PC-3 (cell line): ENCODE results near the gene BTBD6. TPM values are rescaled to one million over a fixed set of nuclear protein-coding genes. Genes with fewer than 3 reads are reported as not detected.

ENCODE experiments used
- ATAC-seq: fragments of 200-7000 bp; cut with Tn5 transposase; 2 replicates; pipeline ENCODE4 v1.9.1; 2020; ENCODE audit warnings: mild to moderate bottlenecking, moderate library complexity
- BruUV-seq: library from RNA; stranded (reverse); fragments of 400-500 nt; replicated peaks from 2 replicates; lab custom pipeline; 2021; lab: Mats Ljungman, UMichigan
- CTCF ChIA-PET: fragments of 300-600 bp; sonication (Branson Sonifier 250); formaldehyde crosslinking; loops from one replicate; lab custom pipeline; 2022; ENCODE audit warnings: antibody characterized with exemption; lab: Charles Lee
- POLR2A ChIA-PET: fragments of 300-600 bp; sonication (Branson Sonifier 250); formaldehyde crosslinking; loops from one replicate; lab custom pipeline; 2022; ENCODE audit warnings: antibody characterized with exemption; ENCODE audit not compliant: unreplicated experiment; lab: Charles Lee
- DNase-seq: peaks from one replicate; pipeline ENCODE4 v3.0.0-alpha.2; 2015
- H2AFZ ChIP-seq: fragments of 300-600 bp; sonication (generic); 2 replicates; pipeline ENCODE4 v1.6.0; 2016; ENCODE audit warnings: antibody characterized with exemption, low read length
- H3F3A ChIP-seq: fragments of 300-600 bp; sonication (generic); one replicate; pipeline ENCODE4 v1.6.0; 2017; ENCODE audit warnings: antibody characterized with exemption, low read length, control low read depth, mild to moderate bottlenecking; ENCODE audit not compliant: unreplicated experiment
- H3K27ac ChIP-seq: fragments of 300-600 bp; sonication (generic); 2 replicates; pipeline ENCODE4 v1.5.1; 2016; ENCODE audit warnings: mild to moderate bottlenecking, low read length
- H3K27me3 ChIP-seq: fragments of 300-600 bp; sonication (generic); 2 replicates; pipeline ENCODE4 v1.6.1; 2016; ENCODE audit warnings: low read length, mixed read lengths
- H3K36me3 ChIP-seq: fragments of 300-600 bp; sonication (generic); 2 replicates; pipeline ENCODE4 v1.6.1; 2016; ENCODE audit warnings: low read depth, mixed run types, low read length, mixed read lengths
- H3K4me1 ChIP-seq: fragments of 300-600 bp; sonication (generic); 2 replicates; pipeline ENCODE4 v1.5.1; 2016; ENCODE audit warnings: low read length; ENCODE audit not compliant: insufficient read depth
- H3K4me2 ChIP-seq: fragments of 300-600 bp; sonication (generic); 2 replicates; pipeline ENCODE4 v1.6.0; 2016; ENCODE audit warnings: low read length
- H3K4me3 ChIP-seq: fragments of 300-600 bp; sonication (generic); 2 replicates; pipeline ENCODE4 v1.5.1; 2016; ENCODE audit warnings: mild to moderate bottlenecking, low read length, mixed read lengths
- H3K79me2 ChIP-seq: fragments of 300-600 bp; sonication (generic); 2 replicates; pipeline ENCODE4 v1.6.1; 2017; ENCODE audit warnings: low read length, mixed read lengths
- H3K9ac ChIP-seq: fragments of 300-600 bp; sonication (generic); 2 replicates; pipeline ENCODE4 v1.6.0; 2016; ENCODE audit warnings: mild to moderate bottlenecking, low read length
- H3K9me2 ChIP-seq: fragments of 300-600 bp; sonication (generic); replicated peaks from 2 replicates; pipeline ENCODE4 v1.6.1; 2016; ENCODE audit warnings: mixed run types, low read length, mixed read lengths
- H3K9me3 ChIP-seq: fragments of 300-600 bp; sonication (generic); 2 replicates; pipeline ENCODE4 v1.6.1; 2016; ENCODE audit warnings: low read length, mixed read lengths
- H4K20me1 ChIP-seq: fragments of 300-600 bp; sonication (generic); 2 replicates; pipeline ENCODE4 v1.6.1; 2016; ENCODE audit warnings: low read length, mixed read lengths
- EZH2 ChIP-seq: fragments of 300-600 bp; sonication (generic); IDR thresholded peaks from one replicate; pipeline ENCODE4 v1.6.1; 2017; ENCODE audit warnings: antibody characterized with exemption, mild to moderate bottlenecking, low read length; ENCODE audit not compliant: unreplicated experiment
- EZH2phosphoT487 ChIP-seq: fragments of 300-600 bp; sonication (generic); IDR thresholded peaks from 2 replicates; pipeline ENCODE4 v1.6.1; 2018; ENCODE audit warnings: mild to moderate bottlenecking, antibody characterized with exemption, low read length, borderline replicate concordance
- intact Hi-C: fragments of 100-400 bp; cut with micrococcal nuclease; formaldehyde crosslinking; loops from 2 replicates; pipeline ENCODE4 v1.9.0; 2023
- total RNA-seq: library from RNA; depleted of rRNA; stranded (reverse); fragments of >200 nt; gene quantifications from 2 replicates; pipeline ENCODE4 v1.2.3, GENCODE V29; 2014
- TF ChIP-seq, protein P1 (sequence below): fragments of 300-600 bp; sonication (generic); conservative IDR thresholded peaks from 2 replicates; pipeline ENCODE4 v1.5.1; 2017; ENCODE audit warnings: antibody characterized with exemption, low read depth, mild to moderate bottlenecking, low read length

BTBD6 gene
- total RNA-seq, 1 experiment from 2014 or later, result 104 TPM

DNA sequence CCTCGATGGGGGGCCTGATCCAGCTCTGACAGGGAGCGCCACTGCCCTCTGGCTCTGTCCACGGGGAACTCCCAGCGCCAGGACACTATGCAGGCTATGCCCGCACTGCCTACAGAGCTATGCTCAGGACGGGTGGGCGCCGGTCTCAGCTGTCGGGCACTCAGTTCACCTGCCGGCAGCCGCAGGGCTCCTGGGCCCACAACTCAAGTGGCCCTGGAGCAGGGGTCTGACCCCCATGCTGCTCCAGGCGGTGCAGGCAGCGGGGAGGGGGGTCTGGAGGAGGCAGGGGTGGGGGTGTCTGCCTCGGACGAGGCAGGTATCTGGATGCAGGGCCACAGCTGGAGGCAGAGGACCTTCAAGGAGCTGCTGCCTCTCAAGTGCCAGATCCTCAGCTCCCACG is 38.7 kb upstream of the BTBD6 start:
- DNase-seq (no peak), ATAC-seq (no peak)
- Histone ChIP-seq H3K79me2 (no peaks in the 10 kb centered on the region), H3K9me2 (no peaks in the 10 kb centered on the region), H4K20me1 (no peaks in the 10 kb centered on the region), H3K4me1 (peaks cover 13% of the 10 kb centered on the region), H3K9me3 (no peaks in the 10 kb centered on the region), H3K27ac (no peak overlapping the region), H3K9ac (no peak overlapping the region), H3K4me3 (no peak overlapping the region), H3K27me3 (no peaks in the 10 kb centered on the region), H2AFZ (no peak overlapping the region), H3F3A (no peaks in the 10 kb centered on the region), H3K36me3 (no peaks in the 10 kb centered on the region), H3K4me2 (no peak overlapping the region)
- BruUV-seq, result no TSS peak
- POLR2A ChIA-PET, result no interaction called here
- CTCF ChIA-PET, result no interaction called here
- intact Hi-C loops, result no loop called here
- no peak for TF ChIP-seq EZH2phosphoT487

GRCh38 chr14:105210266-105211025 is 37.9 kb upstream of the BTBD6 start:
- Histone ChIP-seq H3K9me3 (no peaks in the 10 kb centered on the region), H3K27me3 (no peaks in the 10 kb centered on the region), H3K27ac (no peak overlapping the region), H3K36me3 (no peaks in the 10 kb centered on the region), H3K9ac (no peak overlapping the region), H3F3A (no peaks in the 10 kb centered on the region), H3K4me3 (no peak overlapping the region), H3K4me1 (peaks cover 5% of the 10 kb centered on the region; the same call in 1 of the 2 replicates), H3K79me2 (no peaks in the 10 kb centered on the region), H3K9me2 (no peaks in the 10 kb centered on the region), H4K20me1 (no peaks in the 10 kb centered on the region), H2AFZ (no peak overlapping the region), H3K4me2 (no peak overlapping the region)
- ATAC-seq, result no peak
- ChIA-PET CTCF (no interaction called here), POLR2A (no interaction called here)
- TF ChIP-seq, protein P1, sequence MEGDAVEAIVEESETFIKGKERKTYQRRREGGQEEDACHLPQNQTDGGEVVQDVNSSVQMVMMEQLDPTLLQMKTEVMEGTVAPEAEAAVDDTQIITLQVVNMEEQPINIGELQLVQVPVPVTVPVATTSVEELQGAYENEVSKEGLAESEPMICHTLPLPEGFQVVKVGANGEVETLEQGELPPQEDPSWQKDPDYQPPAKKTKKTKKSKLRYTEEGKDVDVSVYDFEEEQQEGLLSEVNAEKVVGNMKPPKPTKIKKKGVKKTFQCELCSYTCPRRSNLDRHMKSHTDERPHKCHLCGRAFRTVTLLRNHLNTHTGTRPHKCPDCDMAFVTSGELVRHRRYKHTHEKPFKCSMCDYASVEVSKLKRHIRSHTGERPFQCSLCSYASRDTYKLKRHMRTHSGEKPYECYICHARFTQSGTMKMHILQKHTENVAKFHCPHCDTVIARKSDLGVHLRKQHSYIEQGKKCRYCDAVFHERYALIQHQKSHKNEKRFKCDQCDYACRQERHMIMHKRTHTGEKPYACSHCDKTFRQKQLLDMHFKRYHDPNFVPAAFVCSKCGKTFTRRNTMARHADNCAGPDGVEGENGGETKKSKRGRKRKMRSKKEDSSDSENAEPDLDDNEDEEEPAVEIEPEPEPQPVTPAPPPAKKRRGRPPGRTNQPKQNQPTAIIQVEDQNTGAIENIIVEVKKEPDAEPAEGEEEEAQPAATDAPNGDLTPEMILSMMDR, result no peak
- no peak for TF ChIP-seq EZH2phosphoT487
- TF ChIP-seq EZH2, result no peak
- no peak for DNase-seq
- intact Hi-C loops, result no loop called here
- BruUV-seq, result TSS peak; percentile 29

- no peaks in the 10 kb centered on the region for H4K20me1 ChIP-seq
- CTCF ChIA-PET, result no interaction called here
- H3K27ac ChIP-seq, result no peak overlapping the region
- H3K36me3 ChIP-seq, result no peaks in the 10 kb centered on the region
- H3K9ac ChIP-seq, result no peak overlapping the region
- H3K79me2 ChIP-seq, result no peaks in the 10 kb centered on the region
- no peaks in the 10 kb centered on the region for H3K4me1 ChIP-seq
- H3K27me3 ChIP-seq, result no peaks in the 10 kb centered on the region
- no TSS peak for BruUV-seq
- no peaks in the 10 kb centered on the region for H3F3A ChIP-seq
- H2AFZ ChIP-seq, result no peak overlapping the region
- intact Hi-C loops, result no loop called here
- TF ChIP-seq, protein P1, result no peak
- TF ChIP-seq EZH2phosphoT487 (no peak), EZH2 (no peak)
- POLR2A ChIA-PET, result no interaction called here
- H3K4me2 ChIP-seq, result no peak overlapping the region
- DNase-seq (no peak), ATAC-seq (no peak)
- no peaks in the 10 kb centered on the region for H3K9me3 ChIP-seq
- H3K4me3 ChIP-seq, result no peak overlapping the region
- H3K9me2 ChIP-seq, result no peaks in the 10 kb centered on the region
These were observed 37.1 kb upstream of the BTBD6 start for GRCh38 chr14:105211086-105211757.
